ENCODE data around the gene HINT2.

HINT2 gene

GRCh38 chr9:35858458-35858857, 43.6 kb upstream of the HINT2 start:
- no peak for TF ChIP-seq CTCF (IDR thresholded peaks at IDR 0.05; ENCODE audit: low read length, missing control alignments)
- no peak for DNase-seq (ENCODE audit: low read depth)

GRCh38 chr9:35856882-35857281, 42.0 kb upstream of the HINT2 start:
- DNase-seq (ENCODE audit: low read depth) = no peak
- no peak for TF ChIP-seq CTCF (IDR thresholded peaks at IDR 0.05; ENCODE audit: low read length, missing control alignments)
- no peak overlapping the region for H3K4me3 ChIP-seq (replicated peaks; ENCODE audit: low read depth, low read length)

More at GRCh38 chr9:35858458-35858857, 43.6 kb upstream of the HINT2 start:
- no peak overlapping the region for H3K4me3 ChIP-seq (replicated peaks; ENCODE audit: low read depth, low read length)

- DNase-seq (ENCODE audit: low read depth) = no peak
- TF ChIP-seq CTCF (IDR thresholded peaks at IDR 0.05; ENCODE audit: low read length, missing control alignments) = no peak
- H3K4me3 ChIP-seq (replicated peaks; ENCODE audit: low read depth, low read length) = no peak overlapping the region
Observed at GRCh38 chr9:35856206-35856605, 41.4 kb upstream of the HINT2 start.

- no peak overlapping the region for H3K4me3 ChIP-seq (replicated peaks; ENCODE audit: low read depth, low read length)
- no peak for TF ChIP-seq CTCF (IDR thresholded peaks at IDR 0.05; ENCODE audit: low read length, missing control alignments)
- DNase-seq (ENCODE audit: low read depth) = no peak
Observed at GRCh38 chr9:35854091-35854762, 39.4 kb upstream of the HINT2 start.

- TF ChIP-seq CTCF (IDR thresholded peaks at IDR 0.05; ENCODE audit: low read length, missing control alignments) = no peak
- DNase-seq (ENCODE audit: low read depth) = no peak
- H3K4me3 ChIP-seq (replicated peaks; ENCODE audit: low read depth, low read length) = no peak overlapping the region
Observed at GRCh38 chr9:35852876-35853865, 38.3 kb upstream of the HINT2 start.

GRCh38 chr9:35852267-35852815, 37.5 kb upstream of the HINT2 start:
- no peak for DNase-seq (ENCODE audit: low read depth)
- H3K4me3 ChIP-seq (replicated peaks; ENCODE audit: low read depth, low read length) = no peak overlapping the region
- TF ChIP-seq CTCF (IDR thresholded peaks at IDR 0.05; ENCODE audit: low read length, missing control alignments) = no peak

All from fibroblast of pulmonary artery (primary cell).